Astrocyte (in vitro differentiated cells and primary cell): ENCODE measurements around the gene CORIN. TPM values are rescaled to one million over a fixed set of nuclear protein-coding genes. Genes with fewer than 3 reads are reported as not detected.

Experiments used
- DNase-seq: peaks from one replicate; pipeline ENCODE4 v3.0.0-alpha.2; 2010; ENCODE audit warnings: low read depth
- FAIRE-seq: peaks from 2 replicates; lab custom pipeline; 2011; peaks lifted over from hg19 to GRCh38; lab: Jason Lieb, UNC
- H2AFZ ChIP-seq: 2 replicates; pipeline ENCODE4 v1.6.0; 2012; ENCODE audit warnings: low read depth, low read length, inconsistent platforms
- H3K27ac ChIP-seq: 2 replicates; pipeline ENCODE4 v1.5.1; 2011; ENCODE audit warnings: low read depth, low read length, inconsistent platforms
- H3K27me3 ChIP-seq: 2 replicates; pipeline ENCODE4 v1.6.0; 2011; ENCODE audit warnings: low read length, inconsistent platforms; ENCODE audit not compliant: insufficient read depth
- H3K36me3 ChIP-seq: 2 replicates; pipeline ENCODE4 v1.5.1; 2011; ENCODE audit warnings: low read length, inconsistent platforms; ENCODE audit not compliant: insufficient read depth
- H3K4me1 ChIP-seq: 2 replicates; pipeline ENCODE4 v1.5.1; 2011; ENCODE audit warnings: low read length, inconsistent platforms; ENCODE audit not compliant: insufficient read depth
- H3K4me2 ChIP-seq: 2 replicates; pipeline ENCODE4 v1.6.0; 2012; ENCODE audit warnings: low read length, inconsistent platforms
- H3K4me3 ChIP-seq: 2 replicates; pipeline ENCODE4 v1.5.1; 2011; ENCODE audit warnings: low read depth, mild to moderate bottlenecking, low read length, inconsistent platforms; ENCODE audit not compliant: insufficient read depth
- H3K79me2 ChIP-seq: 2 replicates; pipeline ENCODE4 v1.6.0; 2012; ENCODE audit warnings: mild to moderate bottlenecking, low read length, inconsistent platforms; ENCODE audit not compliant: insufficient read depth
- H3K9ac ChIP-seq: 2 replicates; pipeline ENCODE4 v1.6.0; 2012; ENCODE audit warnings: mild to moderate bottlenecking, low read length, inconsistent platforms
- H3K9me3 ChIP-seq: 2 replicates; pipeline ENCODE4 v1.5.1; 2012; ENCODE audit warnings: low read depth, mild to moderate bottlenecking, low read length, inconsistent platforms; ENCODE audit not compliant: insufficient read depth
- H4K20me1 ChIP-seq: 2 replicates; pipeline ENCODE4 v1.6.0; 2012; ENCODE audit warnings: low read length, inconsistent platforms; ENCODE audit not compliant: insufficient read depth
- H3K27ac Mint-ChIP-seq: one replicate; pipeline ENCODE4 v1.8.0; 2021; ENCODE audit warnings: mild to moderate bottlenecking, mixed read lengths; ENCODE audit not compliant: unreplicated experiment
- H3K27me3 Mint-ChIP-seq: one replicate; pipeline ENCODE4 v1.8.0; 2021; ENCODE audit warnings: low read depth, mixed read lengths; ENCODE audit not compliant: unreplicated experiment
- H3K36me3 Mint-ChIP-seq: one replicate; pipeline ENCODE4 v1.8.0; 2021; ENCODE audit warnings: low read depth, mixed read lengths; ENCODE audit not compliant: unreplicated experiment
- H3K4me1 Mint-ChIP-seq: one replicate; pipeline ENCODE4 v1.8.0; 2021; ENCODE audit warnings: low read depth, mixed read lengths; ENCODE audit not compliant: unreplicated experiment
- H3K4me3 Mint-ChIP-seq: one replicate; pipeline ENCODE4 v1.8.0; 2021; ENCODE audit warnings: mild to moderate bottlenecking, moderate library complexity, mixed read lengths; ENCODE audit not compliant: unreplicated experiment
- H3K9me3 Mint-ChIP-seq: one replicate; pipeline ENCODE4 v1.8.0; 2021; ENCODE audit warnings: mild to moderate bottlenecking, mixed read lengths; ENCODE audit not compliant: unreplicated experiment
- EZH2 ChIP-seq: IDR thresholded peaks from 2 replicates; pipeline ENCODE4 v1.6.1; 2012; ENCODE audit warnings: mild to moderate bottlenecking, low read length, inconsistent platforms; ENCODE audit not compliant: insufficient read depth
- total RNA-seq: library from RNA; stranded (reverse); gene quantifications from 2 replicates; pipeline ENCODE4 v1.2.1, GENCODE V29; 2021
- TF ChIP-seq, protein P1 (sequence below): IDR thresholded peaks from 2 replicates; pipeline ENCODE4 v1.5.1; 2011; ENCODE audit warnings: low read depth, mild to moderate bottlenecking, inconsistent platforms, low read length, moderate library complexity; ENCODE audit not compliant: insufficient read depth

CORIN gene
- total RNA-seq, 1 donor from 2014 or later, result 0.20 TPM

DNA sequence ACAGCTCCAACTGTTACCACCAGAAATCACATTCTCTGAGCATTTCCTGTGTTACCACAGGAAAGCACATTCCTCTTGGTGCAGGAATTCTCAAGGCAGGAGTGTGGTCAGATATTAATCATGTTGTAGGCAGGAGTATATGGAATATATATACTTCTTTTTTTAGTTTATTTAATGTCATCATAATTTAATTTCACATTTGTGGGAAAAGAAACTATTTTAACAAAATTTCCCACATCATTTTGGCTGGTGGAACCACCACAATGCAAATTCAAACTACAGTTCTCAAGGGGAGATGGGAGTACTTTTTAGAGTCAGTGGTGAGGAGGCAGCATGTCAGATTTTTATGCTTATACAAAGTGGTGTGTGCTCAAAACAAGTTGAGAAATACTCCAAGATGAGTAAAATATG, 213.8 kb downstream of the CORIN start:
- Histone ChIP-seq H3K4me3 (no peak overlapping the region), H4K20me1 (no peaks in the 10 kb centered on the region), H3K9me3 (no peaks in the 10 kb centered on the region), H3K27me3 (no peaks in the 10 kb centered on the region), H2AFZ (no peak overlapping the region), H3K79me2 (no peaks in the 10 kb centered on the region), H3K9ac (no peak overlapping the region), H3K36me3 (no peaks in the 10 kb centered on the region), H3K4me1 (no peaks in the 10 kb centered on the region), H3K4me2 (peak overlapping the region; percentile 12), H3K27ac (peak overlapping the region; percentile 36)
- H3K9me3 Mint-ChIP-seq, result no peaks in the 10 kb centered on the region
- peak; percentile 66 for FAIRE-seq
- peak; percentile 76 for DNase-seq
- H3K4me3 Mint-ChIP-seq, result no peak overlapping the region
- no peak for TF ChIP-seq EZH2
- TF ChIP-seq, protein P1, sequence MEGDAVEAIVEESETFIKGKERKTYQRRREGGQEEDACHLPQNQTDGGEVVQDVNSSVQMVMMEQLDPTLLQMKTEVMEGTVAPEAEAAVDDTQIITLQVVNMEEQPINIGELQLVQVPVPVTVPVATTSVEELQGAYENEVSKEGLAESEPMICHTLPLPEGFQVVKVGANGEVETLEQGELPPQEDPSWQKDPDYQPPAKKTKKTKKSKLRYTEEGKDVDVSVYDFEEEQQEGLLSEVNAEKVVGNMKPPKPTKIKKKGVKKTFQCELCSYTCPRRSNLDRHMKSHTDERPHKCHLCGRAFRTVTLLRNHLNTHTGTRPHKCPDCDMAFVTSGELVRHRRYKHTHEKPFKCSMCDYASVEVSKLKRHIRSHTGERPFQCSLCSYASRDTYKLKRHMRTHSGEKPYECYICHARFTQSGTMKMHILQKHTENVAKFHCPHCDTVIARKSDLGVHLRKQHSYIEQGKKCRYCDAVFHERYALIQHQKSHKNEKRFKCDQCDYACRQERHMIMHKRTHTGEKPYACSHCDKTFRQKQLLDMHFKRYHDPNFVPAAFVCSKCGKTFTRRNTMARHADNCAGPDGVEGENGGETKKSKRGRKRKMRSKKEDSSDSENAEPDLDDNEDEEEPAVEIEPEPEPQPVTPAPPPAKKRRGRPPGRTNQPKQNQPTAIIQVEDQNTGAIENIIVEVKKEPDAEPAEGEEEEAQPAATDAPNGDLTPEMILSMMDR, result no peak
- H3K4me1 Mint-ChIP-seq, result peaks cover 10% of the 10 kb centered on the region
- H3K27me3 Mint-ChIP-seq, result no peaks in the 10 kb centered on the region
- H3K36me3 Mint-ChIP-seq, result no peaks in the 10 kb centered on the region
- H3K27ac Mint-ChIP-seq, result peak overlapping the region; percentile 86

GRCh38 chr4:47621181-47621580, 216.7 kb downstream of the CORIN start:
- Mint-ChIP-seq H3K27me3 (no peaks in the 10 kb centered on the region), H3K9me3 (no peaks in the 10 kb centered on the region), H3K27ac (no peak overlapping the region), H3K4me3 (no peak overlapping the region), H3K36me3 (no peaks in the 10 kb centered on the region), H3K4me1 (peaks cover 10% of the 10 kb centered on the region)
- no peak for FAIRE-seq
- no peaks in the 10 kb centered on the region for H4K20me1 ChIP-seq
- H3K4me1 ChIP-seq, result no peaks in the 10 kb centered on the region
- no peaks in the 10 kb centered on the region for H3K79me2 ChIP-seq
- no peak for TF ChIP-seq EZH2
- TF ChIP-seq, protein P1, result no peak
- H3K9ac ChIP-seq, result no peak overlapping the region
- H3K4me2 ChIP-seq, result no peak overlapping the region
- H2AFZ ChIP-seq, result no peak overlapping the region
- DNase-seq, result no peak
- H3K36me3 ChIP-seq, result no peaks in the 10 kb centered on the region
- H3K27ac ChIP-seq, result no peak overlapping the region
- no peak overlapping the region for H3K4me3 ChIP-seq
- H3K9me3 ChIP-seq, result no peaks in the 10 kb centered on the region
- no peaks in the 10 kb centered on the region for H3K27me3 ChIP-seq

DNA sequence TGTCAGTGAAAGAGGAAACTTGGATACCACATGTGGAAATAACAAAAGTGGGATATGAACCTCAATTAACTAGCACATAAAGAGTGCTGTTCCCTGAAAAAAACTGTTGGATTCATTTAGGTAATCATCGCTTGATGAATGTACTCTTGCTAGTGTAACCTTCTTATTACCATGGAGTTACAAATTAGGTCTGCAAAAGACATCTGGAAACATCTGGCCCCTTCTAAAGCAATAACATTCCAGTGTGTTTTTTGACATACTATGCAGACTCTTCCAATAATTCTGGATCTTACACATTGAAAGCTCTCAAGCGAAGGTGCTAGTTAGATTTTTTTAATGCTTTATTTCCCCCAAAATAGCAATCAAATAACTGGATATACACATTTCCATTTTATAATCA, 218.2 kb downstream of the CORIN start:
- H3K9me3 ChIP-seq, result no peaks in the 10 kb centered on the region
- Mint-ChIP-seq H3K9me3 (no peaks in the 10 kb centered on the region), H3K36me3 (no peaks in the 10 kb centered on the region), H3K4me1 (peaks cover 10% of the 10 kb centered on the region), H3K27ac (no peak overlapping the region), H3K27me3 (no peaks in the 10 kb centered on the region), H3K4me3 (no peak overlapping the region)
- no peak overlapping the region for H3K4me3 ChIP-seq
- TF ChIP-seq EZH2, result no peak
- TF ChIP-seq, protein P1, result no peak
- no peaks in the 10 kb centered on the region for H4K20me1 ChIP-seq
- no peak overlapping the region for H2AFZ ChIP-seq
- no peaks in the 10 kb centered on the region for H3K36me3 ChIP-seq
- no peak overlapping the region for H3K9ac ChIP-seq
- peaks cover 4% of the 10 kb centered on the region for H3K4me1 ChIP-seq
- H3K79me2 ChIP-seq, result no peaks in the 10 kb centered on the region
- no peak overlapping the region for H3K27ac ChIP-seq
- no peaks in the 10 kb centered on the region for H3K27me3 ChIP-seq
- no peak for FAIRE-seq
- no peak for DNase-seq
- H3K4me2 ChIP-seq, result no peak overlapping the region
